Measurements from ENCODE around the gene ZDHHC20.
"Not testable (repeated sequence)": the region's sequence is repeated elsewhere in the genome, so short reads cannot be mapped to it uniquely, and the experiment has no call there.

The ZDHHC20 gene

GRCh38 chr13:21395953-21396352 lies 63.1 kb downstream of the ZDHHC20 start:
- TF ChIP-seq CTCF (IDR thresholded peaks at IDR 0.05; ENCODE audit: low read length, missing control alignments): no peak
- DNase-seq (ENCODE audit: low read depth): no peak
- no peak overlapping the region for H3K4me3 ChIP-seq (replicated peaks; ENCODE audit: low read depth, low read length)

- DNase-seq (ENCODE audit: low read depth): no peak
- no peak for TF ChIP-seq CTCF (IDR thresholded peaks at IDR 0.05; ENCODE audit: low read length, missing control alignments)
- no peak overlapping the region for H3K4me3 ChIP-seq (replicated peaks; ENCODE audit: low read depth, low read length)
Observed at GRCh38 chr13:21389124-21389523, 70.0 kb downstream of the ZDHHC20 start.

GRCh38 chr13:21385710-21386109 lies 73.4 kb downstream of the ZDHHC20 start:
- DNase-seq (ENCODE audit: low read depth): no peak
- TF ChIP-seq CTCF (IDR thresholded peaks at IDR 0.05; ENCODE audit: low read length, missing control alignments): no peak
- no peak overlapping the region for H3K4me3 ChIP-seq (replicated peaks; ENCODE audit: low read depth, low read length)

- no peak for DNase-seq (ENCODE audit: low read depth)
- TF ChIP-seq CTCF (IDR thresholded peaks at IDR 0.05; ENCODE audit: low read length, missing control alignments): no peak
- H3K4me3 ChIP-seq (replicated peaks; ENCODE audit: low read depth, low read length): no peak overlapping the region
Observed at GRCh38 chr13:21383090-21383489, 76.0 kb downstream of the ZDHHC20 start.

- not testable (repeated sequence) for H3K4me3 ChIP-seq (replicated peaks; ENCODE audit: low read depth, low read length); DNase-seq (ENCODE audit: low read depth)
Observed at GRCh38 chr13:21376998-21377985, 81.8 kb downstream of the ZDHHC20 start.

- no peak for TF ChIP-seq CTCF (IDR thresholded peaks at IDR 0.05; ENCODE audit: low read length, missing control alignments)
- H3K4me3 ChIP-seq (replicated peaks; ENCODE audit: low read depth, low read length): no peak overlapping the region
- DNase-seq (ENCODE audit: low read depth): no peak
Observed at GRCh38 chr13:21372530-21372929, 86.6 kb downstream of the ZDHHC20 start.

GRCh38 chr13:21371011-21371410 lies 88.1 kb downstream of the ZDHHC20 start:
- peak; percentile 24 for DNase-seq (ENCODE audit: low read depth)
- no peak for TF ChIP-seq CTCF (IDR thresholded peaks at IDR 0.05; ENCODE audit: low read length, missing control alignments)
- no peak overlapping the region for H3K4me3 ChIP-seq (replicated peaks; ENCODE audit: low read depth, low read length)

Measured in fibroblast of pulmonary artery (primary cell).